ENCODE measurements around the gene CD2AP. TPM values are rescaled to one million over a fixed set of nuclear protein-coding genes. Genes with fewer than 3 reads are reported as not detected.

The CD2AP gene
- total and polyA plus RNA-seq, 2 of the 8 experiments (the other 6 are each of a cell fraction or from before 2014, with no cell fraction given), result 8.6 to 75.6 TPM

- TF ChIP-seq, protein P1, sequence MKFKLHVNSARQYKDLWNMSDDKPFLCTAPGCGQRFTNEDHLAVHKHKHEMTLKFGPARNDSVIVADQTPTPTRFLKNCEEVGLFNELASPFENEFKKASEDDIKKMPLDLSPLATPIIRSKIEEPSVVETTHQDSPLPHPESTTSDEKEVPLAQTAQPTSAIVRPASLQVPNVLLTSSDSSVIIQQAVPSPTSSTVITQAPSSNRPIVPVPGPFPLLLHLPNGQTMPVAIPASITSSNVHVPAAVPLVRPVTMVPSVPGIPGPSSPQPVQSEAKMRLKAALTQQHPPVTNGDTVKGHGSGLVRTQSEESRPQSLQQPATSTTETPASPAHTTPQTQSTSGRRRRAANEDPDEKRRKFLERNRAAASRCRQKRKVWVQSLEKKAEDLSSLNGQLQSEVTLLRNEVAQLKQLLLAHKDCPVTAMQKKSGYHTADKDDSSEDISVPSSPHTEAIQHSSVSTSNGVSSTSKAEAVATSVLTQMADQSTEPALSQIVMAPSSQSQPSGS (IDR thresholded peaks at IDR 0.05; ENCODE audit: low read length), result no peak
- TF ChIP-seq BCL11A (IDR thresholded peaks at IDR 0.05; ENCODE audit: low read depth in 2 of 2, low read length in 2 of 2) (no peak), BACH1 (IDR thresholded peaks at IDR 0.05; ENCODE audit: low read length) (no peak), KDM4A (IDR thresholded peaks at IDR 0.05; ENCODE audit: low read depth, low read length, severe bottlenecking) (no peak), BRCA1 (IDR thresholded peaks at IDR 0.05; ENCODE audit: low read depth, low read length) (no peak), RAD21 (IDR thresholded peaks at IDR 0.05 in 1 of 2, conservative IDR thresholded peaks at IDR 0.05 in 1 of 2; ENCODE audit: low read depth in 2 of 2, low read length in 2 of 2) (no peak)
Measured at GRCh38 chr6:47661960-47662359, 184.4 kb downstream of the CD2AP start (continued).
